Chondrocyte (in vitro differentiated cells): ENCODE measurements around the gene ZCCHC7. TPM values are rescaled to one million over a fixed set of nuclear protein-coding genes. Genes with fewer than 3 reads are reported as not detected.

Experiments used
- DNase-seq: peaks from one replicate; pipeline ENCODE4 v3.0.0; 2021; ENCODE audit warnings: mixed read lengths, low spot score
- H3K27ac Mint-ChIP-seq: one replicate; pipeline ENCODE4 v1.8.0; 2021; ENCODE audit warnings: mild to moderate bottlenecking, moderate library complexity, mixed read lengths; ENCODE audit not compliant: unreplicated experiment
- H3K27me3 Mint-ChIP-seq: 2 replicates; pipeline ENCODE4 v1.8.0; 2021; ENCODE audit warnings: low read depth, mixed read lengths
- H3K36me3 Mint-ChIP-seq: 2 replicates; pipeline ENCODE4 v1.8.0; 2021; ENCODE audit warnings: low read depth, mixed read lengths
- H3K4me1 Mint-ChIP-seq: 2 replicates; pipeline ENCODE4 v1.8.0; 2021; ENCODE audit warnings: low read depth, mild to moderate bottlenecking, mixed read lengths
- H3K4me3 Mint-ChIP-seq: one replicate; pipeline ENCODE4 v1.8.0; 2021; ENCODE audit warnings: mild to moderate bottlenecking, moderate library complexity, mixed read lengths; ENCODE audit not compliant: unreplicated experiment
- H3K9me3 Mint-ChIP-seq: 2 replicates; pipeline ENCODE4 v1.8.0; 2021; ENCODE audit warnings: low read depth, mixed read lengths
- total RNA-seq: library from RNA; stranded (reverse); gene quantifications from 3 replicates; pipeline ENCODE4 v1.2.1, GENCODE V29; 2021
- TF ChIP-seq, protein P1 (sequence below): fragments of 200-600 bp; sonication (generic); IDR thresholded peaks from 2 replicates; pipeline ENCODE4 v1.5.0; 2021; ENCODE audit warnings: antibody characterized with exemption, mild to moderate bottlenecking, moderate library complexity

The ZCCHC7 gene
- total RNA-seq, 1 donor from 2014 or later = 22.5 TPM

DNA sequence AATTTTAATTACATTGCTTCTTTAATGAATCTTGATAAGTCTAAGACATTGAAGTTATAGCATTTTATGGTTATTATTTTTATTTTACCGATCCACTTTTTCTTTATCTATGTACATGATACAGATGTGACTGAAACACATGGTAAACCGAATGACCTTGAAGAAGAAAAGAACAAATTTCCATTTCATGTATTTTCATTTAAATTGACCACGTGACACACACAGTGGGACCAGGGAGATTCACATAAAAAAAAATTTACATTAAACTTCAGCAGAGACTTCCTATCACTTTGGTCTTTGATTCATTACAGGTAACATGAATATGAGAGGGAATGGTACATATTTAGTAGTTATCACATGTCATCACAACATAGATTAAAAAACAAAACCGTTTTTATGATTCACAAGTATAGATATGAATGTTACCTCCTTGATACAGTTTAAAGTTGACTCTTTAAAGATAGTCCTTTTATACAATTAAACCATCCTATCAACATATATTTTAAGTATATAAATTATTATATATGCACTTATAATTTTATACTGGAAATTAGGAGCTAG, 133.1 kb downstream of the ZCCHC7 start:
- Mint-ChIP-seq H3K27ac (no peak overlapping the region), H3K27me3 (no peaks in the 10 kb centered on the region), H3K4me3 (no peak overlapping the region), H3K4me1 (no peaks in the 10 kb centered on the region), H3K9me3 (no peaks in the 10 kb centered on the region), H3K36me3 (peaks cover 8% of the 10 kb centered on the region)
- no peak for DNase-seq
- TF ChIP-seq, protein P1, sequence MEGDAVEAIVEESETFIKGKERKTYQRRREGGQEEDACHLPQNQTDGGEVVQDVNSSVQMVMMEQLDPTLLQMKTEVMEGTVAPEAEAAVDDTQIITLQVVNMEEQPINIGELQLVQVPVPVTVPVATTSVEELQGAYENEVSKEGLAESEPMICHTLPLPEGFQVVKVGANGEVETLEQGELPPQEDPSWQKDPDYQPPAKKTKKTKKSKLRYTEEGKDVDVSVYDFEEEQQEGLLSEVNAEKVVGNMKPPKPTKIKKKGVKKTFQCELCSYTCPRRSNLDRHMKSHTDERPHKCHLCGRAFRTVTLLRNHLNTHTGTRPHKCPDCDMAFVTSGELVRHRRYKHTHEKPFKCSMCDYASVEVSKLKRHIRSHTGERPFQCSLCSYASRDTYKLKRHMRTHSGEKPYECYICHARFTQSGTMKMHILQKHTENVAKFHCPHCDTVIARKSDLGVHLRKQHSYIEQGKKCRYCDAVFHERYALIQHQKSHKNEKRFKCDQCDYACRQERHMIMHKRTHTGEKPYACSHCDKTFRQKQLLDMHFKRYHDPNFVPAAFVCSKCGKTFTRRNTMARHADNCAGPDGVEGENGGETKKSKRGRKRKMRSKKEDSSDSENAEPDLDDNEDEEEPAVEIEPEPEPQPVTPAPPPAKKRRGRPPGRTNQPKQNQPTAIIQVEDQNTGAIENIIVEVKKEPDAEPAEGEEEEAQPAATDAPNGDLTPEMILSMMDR = no peak

DNA sequence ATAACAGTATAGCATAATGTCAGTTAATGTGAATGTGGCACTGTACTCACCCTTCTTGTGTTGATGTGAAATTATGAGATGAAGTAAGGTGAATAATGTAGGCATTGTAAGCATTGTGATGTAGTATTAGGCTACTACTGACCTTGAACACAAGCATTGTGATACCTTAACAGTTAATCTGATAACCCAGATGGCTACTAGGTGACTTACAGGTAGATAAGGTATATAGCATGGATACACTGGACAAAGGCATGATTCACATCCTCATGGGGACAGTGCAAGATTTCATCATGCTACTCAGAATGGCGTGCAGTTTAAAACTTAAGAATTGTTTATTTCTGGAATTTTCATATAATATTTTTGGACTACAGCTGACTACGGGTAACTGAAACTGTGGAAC, 134.8 kb downstream of the ZCCHC7 start:
- no peaks in the 10 kb centered on the region for H3K27me3 Mint-ChIP-seq
- no peaks in the 10 kb centered on the region for H3K4me1 Mint-ChIP-seq
- peaks cover 4% of the 10 kb centered on the region for H3K36me3 Mint-ChIP-seq
- no peak for DNase-seq
- TF ChIP-seq, protein P1 = no peak
- H3K27ac Mint-ChIP-seq = no peak overlapping the region
- H3K9me3 Mint-ChIP-seq = no peaks in the 10 kb centered on the region
- no peak overlapping the region for H3K4me3 Mint-ChIP-seq

GRCh38 chr9:37255944-37256862, 135.8 kb downstream of the ZCCHC7 start:
- Mint-ChIP-seq H3K36me3 (peaks cover 2% of the 10 kb centered on the region), H3K4me3 (no peak overlapping the region), H3K9me3 (no peaks in the 10 kb centered on the region), H3K27me3 (no peaks in the 10 kb centered on the region), H3K27ac (no peak overlapping the region), H3K4me1 (no peaks in the 10 kb centered on the region)
- TF ChIP-seq, protein P1 = no peak
- no peak for DNase-seq

DNA sequence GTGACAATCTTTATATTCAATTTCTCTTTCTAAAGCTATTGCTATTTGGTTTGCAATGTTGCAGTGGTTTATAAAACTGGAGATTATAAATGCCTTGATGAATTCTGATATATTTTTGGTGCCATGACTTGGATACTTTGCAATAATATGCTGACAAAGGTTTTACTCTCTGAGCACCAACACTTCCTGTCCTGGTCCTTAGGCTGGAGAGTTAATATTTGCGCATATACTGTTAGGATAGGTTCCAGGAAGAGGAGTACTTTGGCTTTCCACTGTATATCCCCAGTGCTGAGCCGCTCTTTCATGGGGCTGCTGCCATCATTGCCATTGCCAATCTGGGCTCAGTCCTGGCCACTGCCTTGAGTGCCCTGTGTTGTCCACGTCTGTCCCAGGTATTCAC, 139.6 kb downstream of the ZCCHC7 start:
- Mint-ChIP-seq H3K9me3 (no peaks in the 10 kb centered on the region), H3K4me1 (no peaks in the 10 kb centered on the region), H3K36me3 (no peaks in the 10 kb centered on the region), H3K27me3 (no peaks in the 10 kb centered on the region), H3K27ac (no peak overlapping the region), H3K4me3 (no peak overlapping the region)
- TF ChIP-seq, protein P1 = no peak
- DNase-seq = no peak

DNA sequence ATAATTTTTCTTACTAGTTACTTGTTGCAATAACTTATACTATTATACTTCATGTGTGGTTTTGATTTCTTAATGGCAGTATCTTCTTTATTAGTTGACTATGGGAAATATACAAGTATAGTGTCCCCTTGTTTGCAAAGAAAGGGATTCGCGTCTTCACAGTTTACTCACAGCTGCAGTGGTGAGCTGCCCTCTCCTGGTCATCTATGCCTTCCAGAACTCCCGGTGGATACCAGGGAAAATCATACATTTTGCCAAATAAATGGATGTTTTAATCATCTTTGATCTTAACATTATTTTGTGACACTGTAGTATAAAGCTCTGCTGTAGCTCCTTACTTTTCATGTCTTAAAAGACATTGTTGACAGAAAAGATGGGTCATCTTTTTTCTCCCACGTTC, 142.0 kb downstream of the ZCCHC7 start:
- DNase-seq = no peak

More for the DNA sequence above, 142.0 kb downstream of the ZCCHC7 start:
- TF ChIP-seq, protein P1 = peak; percentile 83
- Mint-ChIP-seq H3K27ac (no peak overlapping the region), H3K4me1 (no peaks in the 10 kb centered on the region), H3K4me3 (no peak overlapping the region), H3K9me3 (no peaks in the 10 kb centered on the region), H3K27me3 (no peaks in the 10 kb centered on the region), H3K36me3 (no peaks in the 10 kb centered on the region)
